ENCODE data around the gene NSG2. TPM values are rescaled to one million over a fixed set of nuclear protein-coding genes. Genes with fewer than 3 reads are reported as not detected.
"Not testable (repeated sequence)": the region's sequence is repeated elsewhere in the genome, so short reads cannot be mapped to it uniquely, and the experiment has no call there.

The NSG2 gene
- total RNA-seq, 1 experiment from 2014 or later: not detected

DNA sequence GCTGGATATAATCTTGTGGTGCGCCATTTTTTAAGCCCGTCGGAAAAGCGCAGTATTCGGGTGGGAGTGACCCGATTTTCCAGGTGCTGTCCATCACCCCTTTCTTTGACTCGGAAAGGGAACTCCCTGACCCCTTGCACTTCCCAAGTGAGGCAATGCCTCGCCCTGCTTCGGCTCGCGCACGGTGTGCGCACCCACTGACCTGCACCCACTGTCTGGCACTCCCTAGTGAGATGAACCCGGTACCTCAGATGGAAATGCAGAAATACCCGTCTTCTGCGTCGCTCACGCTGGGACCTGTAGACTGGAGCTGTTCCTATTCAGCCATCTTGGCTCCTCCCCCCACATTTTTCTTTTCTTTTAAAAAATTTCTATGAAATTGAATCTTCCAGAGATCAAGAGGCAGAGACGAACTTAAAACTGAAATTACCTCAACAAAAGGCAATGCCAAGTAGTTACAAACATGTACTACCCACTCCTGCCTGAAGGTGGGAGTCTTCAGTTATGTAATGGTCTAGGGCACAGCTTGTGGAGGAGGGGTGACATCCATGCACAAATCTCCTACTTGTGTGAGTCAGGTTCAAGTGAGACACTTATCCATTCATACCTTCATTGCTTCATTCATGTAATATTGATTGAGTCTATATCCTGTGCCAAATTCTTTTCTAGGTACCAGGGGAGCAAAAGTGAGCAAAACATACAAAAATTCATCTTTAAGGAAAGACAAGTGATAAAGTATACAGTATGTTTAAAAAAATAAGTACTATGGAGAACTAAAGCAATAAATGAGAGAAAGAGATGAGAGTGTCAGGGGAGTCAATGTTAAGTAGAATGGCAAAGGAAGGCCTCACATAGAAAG lies 25.2 kb upstream of the NSG2 start:
- peak; percentile 84 for DNase-seq (ENCODE audit: unreplicated experiment)
- H3K4me3 Mint-ChIP-seq (ENCODE audit: unreplicated experiment); H3K9me3 Mint-ChIP-seq (ENCODE audit: unreplicated experiment); BruUV-seq (replicated peaks); H3K27ac Mint-ChIP-seq (ENCODE audit: low read depth, unreplicated experiment); POLR2A ChIA-PET; H3K36me3 Mint-ChIP-seq (ENCODE audit: insufficient read depth, unreplicated experiment); H3K4me1 Mint-ChIP-seq (ENCODE audit: insufficient read depth, unreplicated experiment): not testable (repeated sequence)
- TF ChIP-seq, protein P1, sequence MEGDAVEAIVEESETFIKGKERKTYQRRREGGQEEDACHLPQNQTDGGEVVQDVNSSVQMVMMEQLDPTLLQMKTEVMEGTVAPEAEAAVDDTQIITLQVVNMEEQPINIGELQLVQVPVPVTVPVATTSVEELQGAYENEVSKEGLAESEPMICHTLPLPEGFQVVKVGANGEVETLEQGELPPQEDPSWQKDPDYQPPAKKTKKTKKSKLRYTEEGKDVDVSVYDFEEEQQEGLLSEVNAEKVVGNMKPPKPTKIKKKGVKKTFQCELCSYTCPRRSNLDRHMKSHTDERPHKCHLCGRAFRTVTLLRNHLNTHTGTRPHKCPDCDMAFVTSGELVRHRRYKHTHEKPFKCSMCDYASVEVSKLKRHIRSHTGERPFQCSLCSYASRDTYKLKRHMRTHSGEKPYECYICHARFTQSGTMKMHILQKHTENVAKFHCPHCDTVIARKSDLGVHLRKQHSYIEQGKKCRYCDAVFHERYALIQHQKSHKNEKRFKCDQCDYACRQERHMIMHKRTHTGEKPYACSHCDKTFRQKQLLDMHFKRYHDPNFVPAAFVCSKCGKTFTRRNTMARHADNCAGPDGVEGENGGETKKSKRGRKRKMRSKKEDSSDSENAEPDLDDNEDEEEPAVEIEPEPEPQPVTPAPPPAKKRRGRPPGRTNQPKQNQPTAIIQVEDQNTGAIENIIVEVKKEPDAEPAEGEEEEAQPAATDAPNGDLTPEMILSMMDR (IDR thresholded peaks at IDR 0.05; ENCODE audit: unreplicated experiment): peak; percentile 73
- H3K27me3 Mint-ChIP-seq (ENCODE audit: insufficient read depth, unreplicated experiment): peaks cover 50% of the 10 kb centered on the region
- intact Hi-C loops (cut with micrococcal nuclease): loop anchor here (1.0 kb wide), 2 partner anchors 292 to 297 kb away; no protein-coding TSS in a partner anchor
- CTCF ChIA-PET: interaction anchor here (0.7 to 1.6 kb wide), 4 partner anchors 20 to 534 kb away, joined by 3 to 4 read pairs (median 3); no protein-coding TSS in a partner anchor

DNA sequence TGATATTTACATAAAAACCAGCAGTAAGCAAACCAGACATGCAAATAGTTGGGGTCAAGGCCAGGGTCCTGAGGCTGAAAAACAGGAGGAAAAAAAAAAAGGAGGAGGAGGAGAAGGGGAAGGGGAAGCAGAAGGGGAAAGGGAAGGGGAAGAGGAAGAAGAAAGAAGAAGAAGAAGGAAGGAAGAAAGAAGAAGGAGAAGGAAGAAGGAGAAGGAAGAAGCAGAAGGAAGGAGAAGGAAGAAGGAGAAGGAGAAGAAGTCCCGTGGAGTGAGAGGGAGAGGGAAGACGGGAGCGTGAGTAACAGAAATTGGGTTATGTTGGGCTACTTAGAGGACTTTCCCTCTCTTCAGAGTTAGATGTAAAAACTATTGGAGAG lies 24.6 kb upstream of the NSG2 start:
- Mint-ChIP-seq H3K4me3 (ENCODE audit: unreplicated experiment) (no peak overlapping the region), H3K9me3 (ENCODE audit: unreplicated experiment) (no peaks in the 10 kb centered on the region), H3K27me3 (ENCODE audit: insufficient read depth, unreplicated experiment) (peaks cover 55% of the 10 kb centered on the region), H3K4me1 (ENCODE audit: insufficient read depth, unreplicated experiment) (peaks cover 8% of the 10 kb centered on the region), H3K36me3 (ENCODE audit: insufficient read depth, unreplicated experiment) (no peaks in the 10 kb centered on the region), H3K27ac (ENCODE audit: low read depth, unreplicated experiment) (no peak overlapping the region)
- TF ChIP-seq, protein P1 (IDR thresholded peaks at IDR 0.05; ENCODE audit: unreplicated experiment): no peak
- intact Hi-C loops (cut with micrococcal nuclease): loop anchor here (1.0 kb wide), 2 partner anchors 291 to 296 kb away; no protein-coding TSS in a partner anchor
- DNase-seq (ENCODE audit: unreplicated experiment): no peak
- BruUV-seq (replicated peaks): no TSS peak
- ChIA-PET CTCF (interaction anchor here (1.6 kb wide), 1 partner anchor 294 kb away, joined by 3 read pairs; no protein-coding TSS in a partner anchor), POLR2A (no interaction called here)

DNA sequence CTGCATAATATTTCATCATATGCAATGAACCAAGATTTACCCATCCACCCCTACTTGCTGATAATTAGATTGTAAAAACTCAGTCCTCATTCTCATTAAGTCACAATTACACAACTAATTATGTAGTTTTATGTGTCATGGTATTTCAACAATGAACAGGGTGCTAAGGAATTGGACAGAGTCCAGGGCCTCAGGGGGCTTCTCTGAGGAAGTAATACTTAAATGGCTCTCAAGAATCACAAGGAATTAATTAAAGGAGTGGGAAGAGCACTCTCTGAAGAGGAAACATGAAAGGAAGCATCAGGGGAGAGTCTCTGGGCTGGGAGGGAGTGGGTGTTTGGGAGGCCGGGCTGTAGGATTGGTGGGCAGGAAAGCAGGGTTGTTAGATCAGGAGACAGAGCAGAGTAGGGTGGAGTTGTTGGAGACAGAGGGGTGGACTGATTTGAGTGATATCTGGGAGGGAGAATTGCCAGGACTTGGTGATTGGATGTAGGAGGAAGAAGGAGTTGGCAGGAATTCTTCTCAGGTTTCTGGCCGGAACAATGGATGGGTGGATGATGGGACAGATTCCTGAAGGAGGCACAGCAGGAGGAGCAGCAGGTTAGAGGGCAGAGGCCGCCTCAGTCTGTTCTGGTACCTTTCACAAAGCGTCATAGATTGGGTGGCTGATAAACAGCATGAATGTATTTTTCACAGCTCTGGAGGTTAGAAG lies 23.0 kb upstream of the NSG2 start:
- POLR2A ChIA-PET: no interaction called here
- intact Hi-C loops (cut with micrococcal nuclease): no loop called here
- BruUV-seq (replicated peaks): no TSS peak
- H3K27me3 Mint-ChIP-seq (ENCODE audit: insufficient read depth, unreplicated experiment): peaks cover 66% of the 10 kb centered on the region
- H3K27ac Mint-ChIP-seq (ENCODE audit: low read depth, unreplicated experiment): no peak overlapping the region
- H3K4me1 Mint-ChIP-seq (ENCODE audit: insufficient read depth, unreplicated experiment): peaks cover 8% of the 10 kb centered on the region
- CTCF ChIA-PET: interaction anchor here (1.5 to 1.9 kb wide), 3 partner anchors 23 to 295 kb away, joined by 3 to 8 read pairs (median 8); partner anchors contain the start of gene NSG2
- TF ChIP-seq, protein P1 (IDR thresholded peaks at IDR 0.05; ENCODE audit: unreplicated experiment): no peak
- no peaks in the 10 kb centered on the region for H3K9me3 Mint-ChIP-seq (ENCODE audit: unreplicated experiment)
- no peak overlapping the region for H3K4me3 Mint-ChIP-seq (ENCODE audit: unreplicated experiment)
- no peaks in the 10 kb centered on the region for H3K36me3 Mint-ChIP-seq (ENCODE audit: insufficient read depth, unreplicated experiment)
- DNase-seq (ENCODE audit: unreplicated experiment): no peak

DNA sequence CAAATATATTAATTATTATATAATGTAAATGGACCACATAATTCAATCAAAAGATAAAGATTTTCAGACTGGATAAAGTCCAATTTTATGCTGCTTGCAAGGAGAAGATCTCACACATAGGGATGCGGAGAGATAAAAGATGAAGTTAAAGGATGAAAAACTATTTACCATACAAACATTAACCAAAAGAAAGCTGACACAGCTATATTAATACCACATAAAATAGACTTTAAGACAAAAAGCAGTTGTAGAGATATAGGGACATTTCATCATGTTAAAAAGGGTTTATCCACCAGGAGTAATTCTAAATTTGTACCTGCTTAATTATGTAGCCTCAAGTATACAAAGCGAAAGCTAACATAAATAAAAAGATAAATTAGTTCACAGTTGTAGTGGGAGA lies 15.2 kb upstream of the NSG2 start:
- Mint-ChIP-seq H3K36me3 (ENCODE audit: insufficient read depth, unreplicated experiment) (no peaks in the 10 kb centered on the region), H3K4me3 (ENCODE audit: unreplicated experiment) (no peak overlapping the region), H3K9me3 (ENCODE audit: unreplicated experiment) (peaks cover 23% of the 10 kb centered on the region), H3K4me1 (ENCODE audit: insufficient read depth, unreplicated experiment) (no peaks in the 10 kb centered on the region), H3K27ac (ENCODE audit: low read depth, unreplicated experiment) (no peak overlapping the region), H3K27me3 (ENCODE audit: insufficient read depth, unreplicated experiment) (peaks cover 91% of the 10 kb centered on the region)
- TF ChIP-seq, protein P1 (IDR thresholded peaks at IDR 0.05; ENCODE audit: unreplicated experiment): no peak
- no peak for DNase-seq (ENCODE audit: unreplicated experiment)
- POLR2A ChIA-PET: no interaction called here
- intact Hi-C loops (cut with micrococcal nuclease): no loop called here
- CTCF ChIA-PET: interaction anchor here (0.7 to 1.9 kb wide), 5 partner anchors 15 to 414 kb away, joined by 3 to 7 read pairs (median 4); partner anchors contain the start of genes BOD1 and NSG2
- no TSS peak for BruUV-seq (replicated peaks)
